SK-N-SH (cell line): ENCODE results near the gene KLF16. TPM values are rescaled to one million over a fixed set of nuclear protein-coding genes. Genes with fewer than 3 reads are reported as not detected.

Experiments
- CTCF ChIA-PET: fragments of 300-600, 350-600 bp; formaldehyde crosslinking; extraction: SDS; loops from one replicate; lab custom pipeline; 2021; lab: Yijun Ruan, JAX
- POLR2A ChIA-PET: fragments of 350-600 bp; sonication (Branson Sonifier 250); formaldehyde crosslinking; extraction: SDS; loops from one replicate; lab custom pipeline; 2020; ENCODE audit warnings: antibody characterized with exemption, inconsistent platforms; lab: Yijun Ruan, JAX
- DNase-seq: peaks from one replicate; pipeline ENCODE4 v3.0.0; 2012
- H2AFZ ChIP-seq: fragments of 200-600 bp; sonication (generic); 2 replicates; pipeline ENCODE4 v1.8.1; 2016; ENCODE audit warnings: antibody characterized with exemption, mild to moderate bottlenecking, low read depth
- H3F3A ChIP-seq: fragments of 200-600 bp; sonication (generic); replicated peaks from 2 replicates; pipeline ENCODE3; 2016; ENCODE audit warnings: antibody characterized with exemption, mild to moderate bottlenecking; ENCODE audit not compliant: insufficient read depth
- H3K27ac ChIP-seq, 2 experiments: fragments of 200-500 bp in 1 of 2; fragments of 200-600 bp in 1 of 2; sonication (Bioruptor generic) in 1 of 2; sonication (generic), shearing (Covaris generic) in 1 of 2; 2 replicates each; pipeline versions ENCODE4 v1.5.1 to v1.6.1; 2014 to 2016; ENCODE audit warnings: low read depth in 2 of 2, inconsistent platforms in 1 of 2, low read length in 1 of 2, mild to moderate bottlenecking in 1 of 2, mixed read lengths in 1 of 2
- H3K27me3 ChIP-seq: fragments of 200-600 bp; sonication (generic), shearing (Covaris generic); 2 replicates; pipeline ENCODE4 v1.6.1; 2016; ENCODE audit warnings: mixed run types; ENCODE audit not compliant: insufficient read depth
- H3K36me3 ChIP-seq, 2 experiments: fragments of 200-500 bp in 1 of 2; fragments of 200-600 bp in 1 of 2; sonication (Bioruptor generic) in 1 of 2; sonication (generic) in 1 of 2; replicated peaks in 1 of 2; 2 replicates each; pipeline versions ENCODE3 to v1.5.1; 2014 to 2016; ENCODE audit warnings: low read length in 1 of 2, mild to moderate bottlenecking in 1 of 2; ENCODE audit not compliant: insufficient read depth in 2 of 2, control insufficient read depth in 1 of 2
- H3K4me1 ChIP-seq, 2 experiments: fragments of 200-500 bp in 1 of 2; fragments of 200-600 bp in 1 of 2; sonication (Bioruptor generic) in 1 of 2; sonication (generic), shearing (Covaris generic) in 1 of 2; 2 replicates each; pipeline versions ENCODE4 v1.5.1 to v1.6.1; 2014 to 2016; ENCODE audit warnings: low read depth in 1 of 2, low read length in 1 of 2, mixed run types in 1 of 2; ENCODE audit not compliant: insufficient read depth in 2 of 2, control insufficient read depth in 1 of 2
- H3K4me2 ChIP-seq: fragments of 200-600 bp; sonication (generic), shearing (Covaris generic); 2 replicates; pipeline ENCODE4 v1.6.1; 2017; ENCODE audit warnings: mixed run types
- H3K4me3 ChIP-seq, 2 experiments: fragments of 200-500 bp in 1 of 2; fragments of 200-600 bp in 1 of 2; sonication (Bioruptor generic) in 1 of 2; sonication (generic), shearing (Covaris generic) in 1 of 2; 2 replicates each; pipeline versions ENCODE4 v1.5.1 to v1.8.1; 2014 to 2016; ENCODE audit warnings: low read depth in 2 of 2, inconsistent platforms in 1 of 2, low read length in 1 of 2, mild to moderate bottlenecking in 1 of 2, mixed read lengths in 1 of 2, moderate library complexity in 1 of 2
- H3K79me2 ChIP-seq: fragments of 200-600 bp; sonication (generic); 2 replicates; pipeline ENCODE4 v1.8.1; 2017; ENCODE audit warnings: mild to moderate bottlenecking; ENCODE audit not compliant: insufficient read depth
- H3K9ac ChIP-seq: fragments of 200-600 bp; sonication (generic); 2 replicates; pipeline ENCODE4 v1.6.1; 2017; ENCODE audit warnings: mixed run types
- H3K9me2 ChIP-seq: fragments of 200-600 bp; sonication (generic); 2 replicates; pipeline ENCODE4 v1.6.1; 2017; ENCODE audit warnings: mixed run types
- H3K9me3 ChIP-seq: fragments of 200-600 bp; sonication (generic); 2 replicates; pipeline ENCODE4 v1.6.1; 2017; ENCODE audit warnings: mixed run types, mild to moderate bottlenecking, moderate library complexity
- H4K20me1 ChIP-seq: fragments of 200-600 bp; sonication (generic); 2 replicates; pipeline ENCODE4 v1.6.1; 2017; ENCODE audit warnings: mild to moderate bottlenecking, mixed run types; ENCODE audit not compliant: insufficient read depth
- ELF1 ChIP-seq: IDR thresholded peaks from 2 replicates; pipeline ENCODE4 v1.4.0; 2012
- EZH2phosphoT487 ChIP-seq: fragments of 200-600 bp; sonication (generic); IDR thresholded peaks from 2 replicates; pipeline ENCODE4 v1.6.1; 2017; ENCODE audit warnings: low read depth, mixed run types, mild to moderate bottlenecking, antibody characterized with exemption, moderate library complexity, borderline replicate concordance
- FOXM1 ChIP-seq: IDR thresholded peaks from 2 replicates; pipeline ENCODE4 v1.4.0; 2012; ENCODE audit warnings: low read depth, mild to moderate bottlenecking
- GABPA ChIP-seq: IDR thresholded peaks from 2 replicates; pipeline ENCODE4 v1.4.0; 2012; ENCODE audit warnings: low read depth, mild to moderate bottlenecking
- IRF3 ChIP-seq: fragments of 150-350 bp; IDR thresholded peaks from 2 replicates; pipeline ENCODE4 v1.6.1; 2016; ENCODE audit warnings: mild to moderate bottlenecking, low read depth, low read length
- MEF2A ChIP-seq: IDR thresholded peaks from 2 replicates; pipeline ENCODE4 v1.4.0; 2012; ENCODE audit warnings: low read depth, borderline replicate concordance
- NFIC ChIP-seq: IDR thresholded peaks from 2 replicates; pipeline ENCODE4 v1.4.0; 2012; ENCODE audit warnings: borderline replicate concordance
- NRF1 ChIP-seq: IDR thresholded peaks from 2 replicates; pipeline ENCODE4 v1.6.1; 2012; ENCODE audit warnings: low read depth, mild to moderate bottlenecking, low read length
- RAD21 ChIP-seq: IDR thresholded peaks from 2 replicates; pipeline ENCODE4 v1.6.1; 2012; ENCODE audit warnings: mild to moderate bottlenecking, low read length
- RCOR1 ChIP-seq: fragments of 150-350 bp; IDR thresholded peaks from 2 replicates; pipeline ENCODE4 v1.6.1; 2017; ENCODE audit warnings: antibody characterized with exemption, low read length
- RXRA ChIP-seq: IDR thresholded peaks from 2 replicates; pipeline ENCODE4 v1.4.0; 2012; ENCODE audit warnings: low read depth, mild to moderate bottlenecking, borderline replicate concordance
- SIN3A ChIP-seq: IDR thresholded peaks from 2 replicates; pipeline ENCODE4 v1.6.1; 2012; ENCODE audit warnings: low read depth, mild to moderate bottlenecking, low read length, moderate library complexity, borderline replicate concordance
- SMC3 ChIP-seq: IDR thresholded peaks from 2 replicates; pipeline ENCODE4 v1.6.1; 2012; ENCODE audit warnings: low read depth, low read length, improper control_type of control experiment
- TAF1 ChIP-seq: IDR thresholded peaks from 2 replicates; pipeline ENCODE4 v1.6.1; 2012; ENCODE audit warnings: low read depth, mild to moderate bottlenecking, low read length, moderate library complexity, borderline replicate concordance
- TCF12 ChIP-seq: IDR thresholded peaks from 2 replicates; pipeline ENCODE4 v1.4.0; 2012
- TEAD4 ChIP-seq: IDR thresholded peaks from 2 replicates; pipeline ENCODE4 v1.4.0; 2012; ENCODE audit warnings: mild to moderate bottlenecking, borderline replicate concordance; ENCODE audit not compliant: insufficient read depth
- USF2 ChIP-seq: fragments of 150-350 bp; IDR thresholded peaks from 2 replicates; pipeline ENCODE4 v1.6.1; 2017; ENCODE audit warnings: antibody characterized with exemption, low read length, low read depth, borderline replicate concordance
- WGBS: methylation state at CpG from one replicate; pipeline ENCODE4 v1.1.6; 2017; ENCODE audit warnings: low lambda C conversion rate; 5-methylcytosine and 5-hydroxymethylcytosine counted together
- polyA plus RNA-seq, 3 experiments: library from polyadenylated mRNA; depleted of rRNA; stranded (reverse); fragments of >200 nt; gene quantifications; 2 replicates each; pipeline ENCODE4 v1.2.3, GENCODE V29; 2012
- TF ChIP-seq, protein P1 (sequence below): fragments of 200-600 bp; sonication (generic); IDR thresholded peaks from 2 replicates; pipeline ENCODE4 v1.6.1; 2017; ENCODE audit warnings: antibody characterized with exemption, mild to moderate bottlenecking, moderate library complexity
- TF ChIP-seq, protein P2 (sequence below): IDR thresholded peaks from 2 replicates; pipeline ENCODE4; 2012
- TF ChIP-seq, protein P3 (sequence below): IDR thresholded peaks from 2 replicates; pipeline ENCODE4 v1.4.0; 2012; ENCODE audit warnings: low read depth

KLF16 gene
- polyA plus RNA-seq, 1 of the 3 experiments (the other 2 are of a cell fraction): 16.1 TPM

GRCh38 chr19:1837625-1838105 is 25.7 kb downstream of the KLF16 start (continued):
- TF ChIP-seq RAD21 (peak; percentile 50), GABPA (no peak), RCOR1 (no peak), EZH2phosphoT487 (no peak), NRF1 (no peak), TCF12 (no peak), ELF1 (no peak), SMC3 (peak; percentile 16; the same call in 1 of the 2 replicates), IRF3 (no peak), TEAD4 (no peak), FOXM1 (no peak), SIN3A (no peak)
- TF ChIP-seq, protein P1, sequence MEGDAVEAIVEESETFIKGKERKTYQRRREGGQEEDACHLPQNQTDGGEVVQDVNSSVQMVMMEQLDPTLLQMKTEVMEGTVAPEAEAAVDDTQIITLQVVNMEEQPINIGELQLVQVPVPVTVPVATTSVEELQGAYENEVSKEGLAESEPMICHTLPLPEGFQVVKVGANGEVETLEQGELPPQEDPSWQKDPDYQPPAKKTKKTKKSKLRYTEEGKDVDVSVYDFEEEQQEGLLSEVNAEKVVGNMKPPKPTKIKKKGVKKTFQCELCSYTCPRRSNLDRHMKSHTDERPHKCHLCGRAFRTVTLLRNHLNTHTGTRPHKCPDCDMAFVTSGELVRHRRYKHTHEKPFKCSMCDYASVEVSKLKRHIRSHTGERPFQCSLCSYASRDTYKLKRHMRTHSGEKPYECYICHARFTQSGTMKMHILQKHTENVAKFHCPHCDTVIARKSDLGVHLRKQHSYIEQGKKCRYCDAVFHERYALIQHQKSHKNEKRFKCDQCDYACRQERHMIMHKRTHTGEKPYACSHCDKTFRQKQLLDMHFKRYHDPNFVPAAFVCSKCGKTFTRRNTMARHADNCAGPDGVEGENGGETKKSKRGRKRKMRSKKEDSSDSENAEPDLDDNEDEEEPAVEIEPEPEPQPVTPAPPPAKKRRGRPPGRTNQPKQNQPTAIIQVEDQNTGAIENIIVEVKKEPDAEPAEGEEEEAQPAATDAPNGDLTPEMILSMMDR: peak; percentile 94

DNA sequence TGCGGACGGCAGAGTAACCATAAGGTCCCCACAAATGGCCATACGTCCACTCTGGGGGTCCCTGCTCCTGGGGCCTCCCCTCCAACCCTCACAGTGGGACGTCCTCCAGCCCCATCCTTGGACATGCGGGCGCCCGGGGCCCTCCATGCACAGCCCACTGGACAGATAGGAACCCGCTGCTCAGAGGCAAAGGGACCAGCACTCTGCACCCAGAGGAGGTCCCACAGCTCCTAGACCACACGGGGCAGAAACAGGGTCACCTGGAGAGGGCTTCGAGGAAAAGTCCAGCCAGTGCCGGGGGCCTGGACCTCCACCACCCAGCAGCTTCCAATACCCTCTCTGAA is 26.2 kb downstream of the KLF16 start:
- Histone ChIP-seq H2AFZ (no peak overlapping the region), H3K27me3 (no peaks in the 10 kb centered on the region), H3K79me2 (peaks cover 92% of the 10 kb centered on the region), H3K4me3 (no peak overlapping the region), H3K36me3 (no peaks in the 10 kb centered on the region), H3F3A (no peaks in the 10 kb centered on the region), H3K4me2 (no peak overlapping the region), H3K9ac (no peak overlapping the region), H3K4me1 (peaks cover 0 to 12% of the 10 kb centered on the region in 2 experiments; a peak in 1 of 4 replicates), H3K9me2 (no peaks in the 10 kb centered on the region), H3K27ac (no peak overlapping the region; a peak in 1 of 4 replicates), H4K20me1 (peaks cover 99% of the 10 kb centered on the region), H3K9me3 (no peaks in the 10 kb centered on the region)
- WGBS: 58% methylated on average over 4 of the region's 11 CpGs
- no peak for TF ChIP-seq MEF2A
- TF ChIP-seq, protein P2, sequence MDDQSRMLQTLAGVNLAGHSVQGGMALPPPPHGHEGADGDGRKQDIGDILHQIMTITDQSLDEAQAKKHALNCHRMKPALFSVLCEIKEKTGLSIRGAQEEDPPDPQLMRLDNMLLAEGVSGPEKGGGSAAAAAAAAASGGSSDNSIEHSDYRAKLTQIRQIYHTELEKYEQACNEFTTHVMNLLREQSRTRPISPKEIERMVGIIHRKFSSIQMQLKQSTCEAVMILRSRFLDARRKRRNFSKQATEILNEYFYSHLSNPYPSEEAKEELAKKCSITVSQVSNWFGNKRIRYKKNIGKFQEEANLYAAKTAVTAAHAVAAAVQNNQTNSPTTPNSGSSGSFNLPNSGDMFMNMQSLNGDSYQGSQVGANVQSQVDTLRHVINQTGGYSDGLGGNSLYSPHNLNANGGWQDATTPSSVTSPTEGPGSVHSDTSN: no peak
- TF ChIP-seq NFIC: no peak
- no peak for TF ChIP-seq USF2
- TF ChIP-seq RAD21: no peak
- TF ChIP-seq, protein P3, sequence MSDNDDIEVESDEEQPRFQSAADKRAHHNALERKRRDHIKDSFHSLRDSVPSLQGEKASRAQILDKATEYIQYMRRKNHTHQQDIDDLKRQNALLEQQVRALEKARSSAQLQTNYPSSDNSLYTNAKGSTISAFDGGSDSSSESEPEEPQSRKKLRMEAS: no peak
- TF ChIP-seq NRF1: no peak
- TF ChIP-seq RXRA: no peak
- no peak for TF ChIP-seq TAF1
- no peak for TF ChIP-seq RCOR1
- no peak for TF ChIP-seq TEAD4
- TF ChIP-seq SMC3: no peak
- POLR2A ChIA-PET: no interaction called here
- CTCF ChIA-PET: interaction anchor here (0.6 to 15.0 kb wide), 35 partner anchors 9 to 479 kb away, joined by 3 to 188 read pairs (median 4); partner anchors contain the start of genes REXO1 and UQCR11
- DNase-seq: peak; percentile 55
